Esophagus muscularis mucosa (tissue), 4 donors: Measurements from ENCODE around the gene UBE2J1. TPM values are rescaled to one million over a fixed set of nuclear protein-coding genes. Genes with fewer than 3 reads are reported as not detected.

ENCODE experiments used
- DNase-seq: peaks from one replicate; pipeline ENCODE4 v3.0.0-alpha.2; 2017; ENCODE audit errors: extremely low spot score
- H3K27ac ChIP-seq, 4 donors: fragments of 200-600 bp; sonication (generic); replicated peaks in 1 of 4; 1 replicate in 3 of 4; 2 replicates in 1 of 4; pipeline ENCODE4 v1.5.1; 2016 to 2019; ENCODE audit warnings: mild to moderate bottlenecking in 1 of 4
- H3K27me3 ChIP-seq, 4 donors: fragments of 200-600 bp; sonication (generic); one replicate each; pipeline versions ENCODE4 v1.5.1 to v1.6.0; 2016 to 2019
- H3K36me3 ChIP-seq, 4 donors: fragments of 200-600 bp; sonication (generic); one replicate each; pipeline ENCODE4 v1.5.1; 2016 to 2019
- H3K4me1 ChIP-seq, 4 donors: fragments of 200-600 bp; sonication (generic); one replicate each; pipeline ENCODE4 v1.5.1; 2016 to 2019
- H3K4me3 ChIP-seq, 4 donors: fragments of 200-600 bp; sonication (generic); 1 replicate in 2 of 4; 2 replicates in 2 of 4; pipeline ENCODE4 v1.5.1; 2016 to 2019; ENCODE audit warnings: mild to moderate bottlenecking in 4 of 4, moderate library complexity in 1 of 4
- H3K9me3 ChIP-seq, 4 donors: fragments of 200-600 bp; sonication (generic); 1 replicate in 3 of 4; 2 replicates in 1 of 4; pipeline ENCODE4 v1.5.1; 2016 to 2019
- CTCF ChIP-seq, 3 experiments: fragments of 200-600 bp in 2 of 3; fragments of 450-650 bp in 1 of 3; sonication (generic) in 2 of 3; IDR thresholded peaks; one replicate each; pipeline ENCODE4 v1.5.1; 2017 to 2019; ENCODE audit warnings: antibody characterized with exemption in 3 of 3, mild to moderate bottlenecking in 2 of 3, moderate library complexity in 1 of 3
- EP300 ChIP-seq: sonication (generic); formaldehyde crosslinking; IDR thresholded peaks from one replicate; pipeline ENCODE4 v1.6.1; 2017; ENCODE audit warnings: antibody characterized with exemption
- POLR2A ChIP-seq: fragments of 450-650 bp; IDR thresholded peaks from one replicate; pipeline ENCODE4 v1.6.1; 2017; ENCODE audit warnings: antibody characterized with exemption, moderate library complexity, mild to moderate bottlenecking, low read depth
- POLR2AphosphoS5 ChIP-seq, 2 donors: sonication (generic); formaldehyde crosslinking; IDR thresholded peaks; one replicate each; pipeline ENCODE4 v1.6.1; 2017; ENCODE audit warnings: antibody characterized with exemption in 2 of 2
- WGBS: methylation state at CpG from one replicate; pipeline ENCODE4 v1.1.5; 2018; 5-methylcytosine and 5-hydroxymethylcytosine counted together
- intact Hi-C: fragments of 100-400 bp; cut with DNase I; formaldehyde crosslinking; loops from one replicate; pipeline ENCODE4 v1.15.1; 2023
- total RNA-seq, 4 donors: library from RNA; depleted of rRNA; stranded (reverse); fragments of >200 nt; gene quantifications; one replicate each; pipeline versions ENCODE4 v1.1.0 to v1.2.1, GENCODE V29; 2016

The UBE2J1 gene
- total RNA-seq, 4 donors from 2014 or later = 31.0 to 36.6 (median 33.6) TPM

GRCh38 chr6:89393659-89394058 lies 41.1 kb upstream of the UBE2J1 start:
- no peaks in the 10 kb centered on the region for H3K36me3 ChIP-seq
- WGBS = 100% methylated on average over 1 of the region's 1 CpG
- no peaks in the 10 kb centered on the region for H3K27me3 ChIP-seq
- H3K27ac ChIP-seq = no peak overlapping the region
- no peaks in the 10 kb centered on the region for H3K9me3 ChIP-seq
- DNase-seq = no peak
- TF ChIP-seq POLR2AphosphoS5 (IDR thresholded peaks at IDR 0.05) = no peak
- TF ChIP-seq EP300 = no peak
- no peak for TF ChIP-seq CTCF (IDR thresholded peaks at IDR 0.05)
- TF ChIP-seq POLR2A = no peak
- intact Hi-C loops = no loop called here
- no peak overlapping the region for H3K4me3 ChIP-seq
- no peaks in the 10 kb centered on the region for H3K4me1 ChIP-seq

GRCh38 chr6:89392823-89393222 lies 40.3 kb upstream of the UBE2J1 start:
- intact Hi-C loops = no loop called here
- Histone ChIP-seq H3K4me1 (no peaks in the 10 kb centered on the region), H3K4me3 (no peak overlapping the region), H3K27ac (no peak overlapping the region), H3K36me3 (no peaks in the 10 kb centered on the region), H3K27me3 (no peaks in the 10 kb centered on the region), H3K9me3 (no peaks in the 10 kb centered on the region)
- peak; percentile 7 for DNase-seq
- TF ChIP-seq CTCF (IDR thresholded peaks at IDR 0.05) (no peak), POLR2AphosphoS5 (IDR thresholded peaks at IDR 0.05) (no peak), POLR2A (no peak), EP300 (no peak)

- Histone ChIP-seq H3K27me3 (no peaks in the 10 kb centered on the region), H3K4me1 (peaks cover 0 to 3% (median 0%) of the 10 kb centered on the region in 4 donors), H3K4me3 (no peak overlapping the region), H3K36me3 (peaks cover 0 to 5% (median 0%) of the 10 kb centered on the region in 4 donors), H3K27ac (no peak overlapping the region), H3K9me3 (no peaks in the 10 kb centered on the region)
- whole genome bisulfite sequencing = 90% methylated on average over 5 of the region's 6 CpGs
- TF ChIP-seq EP300 (no peak), POLR2A (no peak), CTCF (IDR thresholded peaks at IDR 0.05) (no peak), POLR2AphosphoS5 (IDR thresholded peaks at IDR 0.05) (no peak)
- intact Hi-C loops = no loop called here
- DNase-seq = no peak
Observed at GRCh38 chr6:89388846-89389245, 36.3 kb upstream of the UBE2J1 start.

DNA sequence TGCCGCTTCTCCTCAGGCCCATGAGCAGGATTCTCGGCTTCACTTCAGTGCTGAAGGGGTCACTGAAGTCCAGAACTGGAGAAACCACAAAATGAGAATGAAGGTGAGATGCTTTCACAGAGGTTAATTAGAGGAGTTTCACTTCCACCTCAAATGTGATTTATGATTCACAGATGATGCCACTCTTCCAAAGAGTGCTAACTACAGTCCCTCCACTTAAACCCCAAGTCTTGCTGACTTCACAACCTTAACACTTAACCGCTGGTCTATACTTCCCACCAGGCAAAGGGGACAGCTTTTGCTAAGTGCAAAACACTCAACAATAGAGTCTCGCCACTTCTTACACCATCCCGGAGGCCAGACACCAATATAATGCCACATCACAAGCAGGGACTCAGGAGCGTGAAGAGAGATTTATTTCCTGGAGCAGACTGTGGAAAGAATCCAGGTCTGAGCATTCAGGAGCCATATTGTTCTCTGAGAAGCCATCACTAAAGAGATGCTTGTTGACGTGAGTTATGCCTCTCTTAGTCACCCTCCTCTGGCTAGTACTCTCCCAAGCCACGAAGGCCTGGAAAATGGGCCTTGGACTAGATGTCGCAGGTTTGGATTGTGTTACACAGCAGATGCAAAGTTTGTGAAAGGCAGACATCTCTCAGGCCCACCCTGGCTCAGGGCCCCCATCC lies 35.1 kb upstream of the UBE2J1 start:
- no peak for DNase-seq
- Histone ChIP-seq H3K4me1 (peaks cover 0 to 3% (median 0%) of the 10 kb centered on the region in 4 donors), H3K9me3 (no peaks in the 10 kb centered on the region), H3K4me3 (no peak overlapping the region), H3K36me3 (peaks cover 0 to 5% (median 0%) of the 10 kb centered on the region in 4 donors), H3K27me3 (no peaks in the 10 kb centered on the region), H3K27ac (no peak overlapping the region)
- intact Hi-C loops = no loop called here
- TF ChIP-seq POLR2A (no peak), CTCF (IDR thresholded peaks at IDR 0.05) (no peak), POLR2AphosphoS5 (IDR thresholded peaks at IDR 0.05) (no peak), EP300 (no peak)
- 91% methylated on average over 9 of the region's 9 CpGs for WGBS
